HG02884 (cell line): ENCODE results near the gene SV2B.

ENCODE experiments used
- ATAC-seq: cut with Tn5 transposase; IDR thresholded peaks from one replicate; pipeline ENCODE4 v1.9.1; 2021; ENCODE audit warnings: mild to moderate bottlenecking, moderate library complexity; ENCODE audit not compliant: unreplicated experiment

SV2B gene

GRCh38 chr15:91225741-91226140 is 125.7 kb downstream of the SV2B start:
- ATAC-seq: no peak

GRCh38 chr15:91227117-91227516 is 127.1 kb downstream of the SV2B start:
- no peak for ATAC-seq

- ATAC-seq: no peak
Observed at GRCh38 chr15:91227766-91228165, 127.7 kb downstream of the SV2B start.

GRCh38 chr15:91228383-91228782 is 128.3 kb downstream of the SV2B start:
- no peak for ATAC-seq

GRCh38 chr15:91228890-91229289 is 128.8 kb downstream of the SV2B start:
- no peak for ATAC-seq

GRCh38 chr15:91231703-91232102 is 131.6 kb downstream of the SV2B start:
- ATAC-seq: no peak

- ATAC-seq: no peak
Observed at GRCh38 chr15:91234759-91235158, 134.7 kb downstream of the SV2B start.

GRCh38 chr15:91235376-91235775 is 135.3 kb downstream of the SV2B start:
- no peak for ATAC-seq

GRCh38 chr15:91237445-91237844 is 137.4 kb downstream of the SV2B start:
- ATAC-seq: no peak

GRCh38 chr15:91238644-91239425 is 138.8 kb downstream of the SV2B start:
- no peak for ATAC-seq

- ATAC-seq: no peak
Observed at GRCh38 chr15:91243826-91244225, 143.8 kb downstream of the SV2B start.

GRCh38 chr15:91244919-91245318 is 144.9 kb downstream of the SV2B start:
- no peak for ATAC-seq

GRCh38 chr15:91246998-91247397 is 146.9 kb downstream of the SV2B start:
- no peak for ATAC-seq

- no peak for ATAC-seq
Observed at GRCh38 chr15:91249591-91249990, 149.5 kb downstream of the SV2B start.

GRCh38 chr15:91252322-91252721 is 152.3 kb downstream of the SV2B start:
- ATAC-seq: no peak

- no peak for ATAC-seq
Observed at GRCh38 chr15:91252756-91253155, 152.7 kb downstream of the SV2B start.

- ATAC-seq: no peak
Observed at GRCh38 chr15:91253605-91254004, 153.5 kb downstream of the SV2B start.

GRCh38 chr15:91254766-91255165 is 154.7 kb downstream of the SV2B start:
- ATAC-seq: no peak

GRCh38 chr15:91255670-91256192 is 155.7 kb downstream of the SV2B start:
- no peak for ATAC-seq

GRCh38 chr15:91257746-91258414 is 157.8 kb downstream of the SV2B start:
- ATAC-seq: no peak

- ATAC-seq: no peak
Observed at GRCh38 chr15:91258415-91258759, 158.3 kb downstream of the SV2B start.

GRCh38 chr15:91259077-91259476 is 159.0 kb downstream of the SV2B start:
- no peak for ATAC-seq
